Eye (tissue), 1 donor: ENCODE data around the gene HOXD10.

Experiments
- DNase-seq: peaks from one replicate; pipeline ENCODE4 v3.0.0-alpha.2; 2015

The HOXD10 gene

DNA sequence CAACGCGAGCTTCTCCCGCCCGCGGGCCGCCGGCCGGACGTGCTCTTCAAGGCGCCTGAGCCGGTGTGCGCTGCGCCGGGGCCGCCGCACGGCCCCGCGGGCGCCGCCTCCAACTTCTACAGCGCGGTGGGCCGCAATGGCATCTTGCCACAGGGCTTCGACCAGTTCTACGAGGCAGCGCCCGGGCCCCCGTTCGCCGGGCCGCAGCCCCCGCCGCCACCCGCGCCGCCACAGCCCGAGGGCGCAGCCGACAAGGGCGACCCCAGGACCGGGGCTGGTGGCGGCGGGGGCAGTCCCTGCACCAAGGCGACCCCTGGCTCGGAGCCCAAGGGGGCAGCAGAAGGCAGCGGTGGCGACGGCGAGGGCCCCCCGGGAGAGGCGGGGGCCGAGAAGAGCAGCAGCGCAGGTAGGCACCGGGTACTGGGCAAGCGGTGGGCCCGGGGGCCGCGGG lies 8.8 kb upstream of the HOXD10 start:
- DNase-seq: no peak

DNA sequence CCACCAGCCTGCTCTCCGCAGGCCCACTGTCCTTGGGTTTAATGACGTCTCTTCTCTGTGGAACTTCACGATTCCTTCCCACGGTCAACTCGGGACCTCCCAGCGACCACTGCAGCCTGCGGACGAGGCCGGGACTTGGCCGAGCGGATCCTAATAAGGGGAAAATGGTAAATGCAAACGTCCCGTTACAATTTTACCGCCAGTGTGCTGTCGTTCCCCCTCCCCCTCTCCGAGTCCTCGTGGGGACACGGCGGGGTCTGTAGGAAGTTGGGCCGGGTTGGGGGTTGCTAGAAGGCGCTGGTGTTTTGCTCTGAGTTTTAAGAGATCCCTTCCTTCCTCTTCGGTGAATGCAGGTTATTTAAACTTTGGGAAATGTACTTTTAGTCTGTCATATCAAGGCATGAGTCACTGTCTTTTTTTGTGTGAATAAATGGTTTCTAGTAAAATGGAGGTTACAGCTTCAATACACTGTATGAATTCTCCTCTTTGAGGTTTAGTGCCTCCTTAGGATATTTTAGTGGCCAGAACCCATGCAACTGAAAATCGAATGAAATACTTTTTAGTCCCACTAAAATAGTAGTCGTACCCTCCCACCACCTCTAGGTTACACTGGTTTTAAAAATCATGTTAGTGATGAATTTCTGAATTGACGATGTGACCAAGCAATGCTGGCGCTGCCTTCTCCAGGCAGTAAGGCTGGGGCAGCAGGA lies 7.2 kb upstream of the HOXD10 start:
- DNase-seq: no peak

DNA sequence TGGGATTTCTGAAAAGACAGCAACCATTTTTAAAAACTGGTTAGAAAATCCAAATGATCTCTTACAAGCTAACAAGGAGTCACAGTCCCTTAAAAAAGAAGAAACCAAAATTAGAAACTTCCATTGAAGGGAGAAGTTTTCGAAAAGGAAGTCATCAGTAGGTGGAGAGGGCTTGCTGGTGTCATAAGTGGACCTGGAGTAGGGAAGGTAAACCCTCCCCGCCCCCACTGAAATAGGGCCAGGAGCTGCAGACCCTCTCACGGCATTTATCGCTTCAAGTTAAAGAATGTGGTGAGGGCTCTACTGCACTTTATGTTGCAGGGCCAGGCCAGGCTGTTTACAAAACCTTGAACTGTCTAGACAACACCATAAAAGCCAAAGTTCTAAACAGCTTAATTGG lies 6.6 kb upstream of the HOXD10 start:
- DNase-seq: no peak

DNA sequence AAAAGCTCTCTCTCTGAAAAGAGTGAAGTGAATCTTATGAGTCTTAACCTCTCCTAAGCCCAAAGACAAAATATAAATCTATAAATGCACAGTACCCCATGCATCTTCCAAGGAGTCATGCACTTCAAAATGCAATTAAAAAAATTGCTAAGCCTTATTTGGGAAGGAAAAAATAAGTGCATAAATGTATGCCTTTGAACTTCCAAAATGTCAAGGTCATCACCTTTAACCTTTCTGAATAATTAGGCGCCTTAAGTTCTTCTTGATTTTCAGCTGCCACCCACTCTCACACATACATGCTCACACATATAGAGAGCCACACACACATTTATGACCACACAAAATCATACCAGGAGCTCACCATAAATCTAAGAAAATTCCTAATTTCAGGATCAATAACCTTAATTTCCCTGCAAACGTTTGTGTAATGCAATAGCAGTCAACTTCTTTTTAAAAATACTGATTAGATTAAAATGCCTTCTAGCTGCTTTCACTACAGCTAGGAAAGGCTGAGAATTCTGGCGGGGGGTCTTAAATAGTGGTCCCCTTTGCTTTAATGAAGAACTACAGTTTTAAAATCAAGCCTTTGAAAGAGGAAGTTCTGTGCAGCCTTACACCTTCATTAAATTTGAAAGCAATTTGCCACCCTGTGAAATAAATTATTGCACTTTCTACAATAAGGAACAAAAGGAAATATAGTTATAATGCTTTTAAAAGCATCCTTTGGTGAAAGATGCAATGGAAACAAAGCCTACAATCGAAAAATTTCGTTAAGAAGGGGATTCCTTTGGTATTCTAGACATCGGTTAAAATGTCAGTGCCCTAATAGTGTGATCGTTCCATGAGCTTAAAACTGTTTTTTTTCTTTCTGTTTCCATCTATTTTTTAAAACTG lies 5.9 kb upstream of the HOXD10 start:
- DNase-seq: no peak

DNA sequence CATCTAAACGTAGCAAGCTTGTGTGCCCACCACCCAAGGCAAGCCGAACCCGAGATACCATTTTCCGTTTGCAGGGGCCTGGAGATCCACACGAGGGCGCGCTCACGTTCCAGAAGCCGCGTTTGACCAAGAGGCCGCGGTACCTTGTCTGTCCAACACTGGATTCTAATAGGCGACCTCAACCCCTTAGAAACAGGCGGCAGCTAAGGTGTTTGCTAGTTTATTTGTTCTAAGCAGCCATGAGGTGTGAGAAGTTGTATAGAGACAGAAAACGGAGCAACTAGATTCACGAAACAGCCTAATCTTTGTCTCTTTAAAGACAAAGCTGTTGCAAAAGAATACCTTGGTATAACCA lies 5.3 kb upstream of the HOXD10 start:
- peak; percentile 91 for DNase-seq

DNA sequence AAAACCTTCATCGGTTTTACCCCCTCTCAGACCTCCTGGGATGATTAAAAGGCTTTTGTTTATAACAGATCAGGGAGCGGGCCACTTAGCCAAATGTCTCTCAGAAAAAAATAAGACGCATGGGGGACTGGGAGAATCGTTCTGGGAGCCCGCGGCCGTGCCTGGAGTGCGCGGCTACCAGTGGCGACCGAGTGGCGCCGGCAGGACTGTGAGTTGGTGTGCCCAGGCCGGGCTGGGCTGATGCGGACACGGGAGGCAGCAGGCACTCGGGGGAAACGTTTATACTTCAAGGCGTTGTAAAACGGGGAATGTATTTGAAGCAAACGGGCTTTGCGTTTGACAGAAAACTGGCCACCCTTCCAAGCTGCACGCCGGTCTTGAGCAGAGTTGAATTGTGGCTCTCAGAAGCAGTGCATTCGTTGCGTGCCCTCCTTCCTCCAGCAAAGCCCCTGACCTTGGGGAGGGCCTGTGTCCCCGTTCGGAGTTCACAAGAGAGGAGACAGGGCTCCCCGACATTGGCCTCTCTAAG lies 4.7 kb upstream of the HOXD10 start:
- DNase-seq: no peak

DNA sequence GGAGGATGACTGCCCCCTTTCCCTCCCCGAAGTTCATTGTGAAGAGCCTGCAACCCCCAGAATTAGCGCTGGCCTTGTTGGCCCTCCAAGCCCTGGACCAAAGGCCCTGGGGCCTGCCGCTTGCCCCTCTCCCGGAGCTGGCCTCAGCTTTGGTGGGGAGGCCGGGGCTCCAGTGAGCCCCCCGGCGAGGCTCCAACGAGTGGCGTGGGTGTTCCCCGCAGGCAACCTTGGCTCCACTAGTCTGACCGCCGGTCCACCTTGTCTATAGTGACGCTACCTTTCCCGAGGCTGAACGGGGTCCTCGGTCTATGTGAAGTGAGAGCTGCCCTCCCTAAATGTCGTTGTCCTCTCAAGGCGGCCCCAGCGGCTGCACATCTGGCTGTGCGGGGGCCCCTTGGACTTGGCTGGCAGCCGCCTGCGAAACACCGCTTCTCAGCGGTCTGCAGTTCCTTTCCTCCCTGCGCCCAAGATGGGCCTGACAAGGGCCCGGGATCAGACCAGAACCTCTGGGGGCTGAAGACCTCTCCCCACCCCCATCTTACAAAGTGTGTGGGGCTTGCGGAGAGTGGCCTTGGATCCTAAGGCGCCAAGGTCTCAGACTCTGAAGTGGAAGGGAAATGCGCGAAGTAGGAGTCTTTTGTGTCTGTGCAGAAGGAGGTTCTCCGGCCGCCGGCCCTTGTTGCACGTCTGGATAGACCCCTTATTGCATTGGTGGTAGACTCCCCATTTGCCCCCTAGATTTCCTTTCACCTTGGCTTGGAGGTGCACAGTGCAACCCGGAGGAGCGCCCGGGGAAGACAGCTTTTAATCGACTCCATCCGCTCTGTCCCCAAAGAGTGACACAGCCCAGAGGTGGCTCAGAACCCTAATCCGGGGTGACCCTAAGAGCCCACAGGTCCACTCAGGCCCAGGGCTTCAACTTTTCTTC lies 3.9 kb upstream of the HOXD10 start:
- DNase-seq: no peak

DNA sequence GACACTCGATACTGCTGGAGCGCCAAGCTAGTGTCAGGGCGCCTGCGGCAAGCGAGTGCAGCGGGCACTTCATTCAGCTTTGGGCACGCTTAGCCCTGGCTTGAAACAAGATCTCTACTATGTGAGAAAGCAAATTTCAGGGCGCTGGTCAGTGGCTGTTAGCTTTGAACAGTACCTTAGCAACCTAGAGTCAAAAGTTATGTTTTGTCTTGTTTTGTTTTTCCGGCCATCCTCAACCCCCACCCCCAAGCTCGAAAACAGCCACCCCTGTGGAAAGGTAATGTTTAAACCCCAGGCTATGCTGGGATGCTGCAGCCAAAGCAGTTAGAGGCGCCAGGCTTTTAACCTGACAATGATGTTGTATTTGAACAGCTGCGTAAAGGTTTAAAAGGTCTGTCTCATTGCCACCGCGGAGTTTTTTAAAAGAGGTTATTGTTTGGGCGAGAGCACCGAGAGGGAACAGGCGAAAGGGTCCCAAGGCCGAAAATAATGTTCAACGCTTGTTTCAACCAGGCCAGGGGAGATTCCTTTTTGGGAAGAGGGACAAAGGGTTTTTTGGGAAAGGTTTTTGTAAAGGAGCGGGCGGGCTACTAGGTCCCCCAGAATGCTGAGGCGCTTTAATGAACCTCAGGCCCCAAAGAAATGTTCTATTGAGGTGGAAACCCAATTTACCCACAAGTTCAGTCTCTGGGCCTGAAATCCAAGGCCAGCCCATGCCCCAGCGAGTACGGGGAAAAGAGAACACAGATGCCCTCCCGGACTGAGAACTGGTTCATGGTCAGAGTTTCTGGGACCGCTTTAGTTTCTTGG lies 2.3 kb upstream of the HOXD10 start:
- DNase-seq: no peak

DNA sequence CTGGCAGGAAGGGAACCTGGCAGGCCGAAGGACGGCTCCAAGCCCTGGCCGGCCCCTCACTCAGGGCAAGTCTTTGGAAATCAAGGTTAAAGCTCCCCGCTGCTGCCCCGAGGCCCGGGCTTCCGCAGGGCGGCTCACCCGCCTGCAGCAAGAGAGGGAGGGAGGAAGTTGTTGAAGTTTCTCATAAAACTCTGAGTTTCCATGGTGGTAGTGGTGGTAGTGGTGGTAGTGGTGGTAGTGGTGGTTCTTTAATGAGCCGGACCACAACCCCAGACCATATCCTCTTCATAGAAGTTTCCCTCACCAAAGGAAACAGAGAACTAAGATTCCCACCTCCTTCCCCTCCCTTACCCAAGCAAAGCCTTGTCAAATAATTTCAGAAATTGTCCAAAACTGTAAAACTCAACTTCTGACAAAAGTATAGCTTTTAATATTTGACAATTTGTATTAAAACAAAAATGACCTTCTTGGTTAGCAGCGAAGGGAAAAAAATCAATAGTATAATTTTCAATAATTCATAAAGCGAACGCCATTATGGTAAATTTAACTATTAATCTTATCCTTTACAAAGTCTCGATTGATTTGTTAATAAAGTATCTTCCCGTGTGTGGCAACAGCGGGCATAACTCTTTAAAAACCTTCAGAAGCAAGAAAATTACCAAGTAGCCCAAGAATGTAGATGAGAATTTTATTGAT lies 1.5 kb upstream of the HOXD10 start:
- no peak for DNase-seq

DNA sequence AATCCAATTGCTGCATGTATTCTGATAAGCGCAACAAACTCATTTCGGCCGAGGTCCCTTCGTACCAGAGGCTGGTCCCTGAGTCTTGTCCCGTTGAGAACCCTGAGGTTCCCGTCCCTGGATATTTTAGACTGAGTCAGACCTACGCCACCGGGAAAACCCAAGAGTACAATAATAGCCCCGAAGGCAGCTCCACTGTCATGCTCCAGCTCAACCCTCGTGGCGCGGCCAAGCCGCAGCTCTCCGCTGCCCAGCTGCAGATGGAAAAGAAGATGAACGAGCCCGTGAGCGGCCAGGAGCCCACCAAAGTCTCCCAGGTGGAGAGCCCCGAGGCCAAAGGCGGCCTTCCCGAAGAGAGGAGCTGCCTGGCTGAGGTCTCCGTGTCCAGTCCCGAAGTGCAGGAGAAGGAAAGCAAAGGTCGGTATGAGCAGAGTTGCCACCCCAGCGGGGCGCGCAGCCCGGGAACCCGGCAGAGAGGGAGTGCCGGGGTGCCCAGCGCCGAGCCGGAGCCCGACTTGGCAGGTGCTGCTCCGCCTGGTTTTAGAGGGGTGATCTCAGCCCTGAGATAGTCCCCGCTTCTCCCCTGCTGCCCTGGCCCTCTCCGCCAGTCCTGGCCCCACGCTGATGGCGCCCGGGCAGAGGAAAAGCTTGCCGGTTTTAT lies 714 bp downstream of the HOXD10 start:
- DNase-seq: no peak

DNA sequence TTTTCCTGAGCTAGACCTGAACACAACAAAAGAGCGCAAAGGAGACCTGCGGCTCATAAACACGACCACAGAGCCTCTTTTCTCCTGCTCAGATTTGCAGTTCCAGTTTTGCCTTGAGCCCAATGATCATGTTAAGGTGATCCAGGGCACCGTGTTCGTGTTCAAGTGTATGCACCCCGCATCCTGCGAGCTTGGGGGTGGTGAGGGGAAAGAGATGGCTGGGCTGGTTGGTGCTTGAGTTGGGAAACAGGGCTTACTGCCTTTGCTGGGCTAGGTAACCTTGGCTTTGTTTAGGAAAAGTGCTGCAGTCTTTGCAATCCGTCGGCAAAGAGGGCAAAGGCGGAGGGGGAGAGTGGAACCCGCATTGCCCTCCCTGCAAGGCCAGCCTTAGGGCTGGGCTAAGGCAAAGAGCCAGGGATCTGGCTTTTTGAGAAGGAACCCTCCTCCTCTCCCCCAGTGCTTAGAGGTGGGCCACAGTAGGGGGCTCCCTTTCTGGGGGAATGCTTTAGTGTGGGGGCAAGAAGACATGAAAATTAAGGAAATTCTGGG lies 1.3 kb downstream of the HOXD10 start:
- no peak for DNase-seq

DNA sequence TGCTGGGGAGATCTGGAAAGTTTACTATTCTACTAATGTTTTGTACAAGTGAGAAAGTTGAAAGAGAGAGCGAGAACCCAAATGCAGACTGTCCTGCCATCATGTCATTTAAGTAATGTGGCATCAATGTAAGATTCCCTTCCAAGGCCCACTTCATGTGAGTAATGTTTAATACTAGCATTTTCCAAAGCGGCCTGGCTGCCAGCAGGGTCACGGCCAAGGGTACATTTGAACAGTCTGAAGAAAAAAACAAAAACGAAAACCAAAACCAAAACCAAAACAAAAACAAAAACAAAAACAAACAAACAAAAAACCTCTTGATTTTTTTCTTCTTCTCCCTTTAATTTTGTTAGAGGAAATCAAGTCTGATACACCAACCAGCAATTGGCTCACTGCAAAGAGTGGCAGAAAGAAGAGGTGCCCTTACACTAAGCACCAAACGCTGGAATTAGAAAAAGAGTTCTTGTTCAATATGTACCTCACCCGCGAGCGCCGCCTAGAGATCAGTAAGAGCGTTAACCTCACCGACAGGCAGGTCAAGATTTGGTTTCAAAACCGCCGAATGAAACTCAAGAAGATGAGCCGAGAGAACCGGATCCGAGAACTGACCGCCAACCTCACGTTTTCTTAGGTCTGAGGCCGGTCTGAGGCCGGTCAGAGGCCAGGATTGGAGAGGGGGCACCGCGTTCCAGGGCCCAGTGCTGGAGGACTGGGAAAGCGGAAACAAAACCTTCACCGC lies 2.2 kb downstream of the HOXD10 start:
- DNase-seq: no peak

DNA sequence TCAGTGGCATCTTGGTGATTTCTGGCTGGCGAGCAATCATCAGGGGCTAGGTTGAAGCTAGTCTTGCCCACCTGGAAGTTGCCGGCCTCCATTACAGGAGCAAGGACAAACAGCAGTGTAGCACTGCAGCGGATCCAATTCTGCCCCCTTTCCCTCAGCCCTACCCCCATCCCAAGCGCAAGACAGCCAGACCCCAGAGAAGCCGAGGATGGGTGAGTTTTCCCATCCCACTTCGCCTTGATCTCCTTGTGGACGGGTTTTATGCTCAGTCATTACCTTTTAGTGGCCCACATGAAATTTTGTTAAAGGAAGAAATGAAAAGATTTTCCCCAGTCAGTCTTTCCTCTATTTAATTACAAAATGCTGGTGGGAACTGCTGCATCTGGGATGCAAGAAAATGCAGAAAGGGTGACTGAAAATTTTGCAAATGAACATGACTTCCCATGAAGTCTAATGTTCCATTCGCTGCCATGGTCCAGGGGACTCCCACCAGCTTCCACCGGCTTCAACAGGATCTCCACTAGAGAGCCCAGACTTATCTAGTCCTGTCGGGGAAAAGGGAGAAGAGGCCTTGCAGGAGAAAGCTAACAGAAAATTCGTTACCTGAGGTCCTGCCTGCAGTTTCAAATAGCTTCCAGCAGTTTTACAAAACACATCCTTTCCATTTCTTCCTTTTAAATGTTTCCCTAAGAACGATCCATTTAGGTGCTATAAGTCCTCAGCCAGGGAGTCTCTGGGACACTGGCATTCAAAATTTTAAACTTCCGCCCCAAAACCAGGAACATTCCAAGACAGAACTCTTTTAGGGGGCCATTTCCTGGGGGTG lies 4.0 kb downstream of the HOXD10 start:
- no peak for DNase-seq

DNA sequence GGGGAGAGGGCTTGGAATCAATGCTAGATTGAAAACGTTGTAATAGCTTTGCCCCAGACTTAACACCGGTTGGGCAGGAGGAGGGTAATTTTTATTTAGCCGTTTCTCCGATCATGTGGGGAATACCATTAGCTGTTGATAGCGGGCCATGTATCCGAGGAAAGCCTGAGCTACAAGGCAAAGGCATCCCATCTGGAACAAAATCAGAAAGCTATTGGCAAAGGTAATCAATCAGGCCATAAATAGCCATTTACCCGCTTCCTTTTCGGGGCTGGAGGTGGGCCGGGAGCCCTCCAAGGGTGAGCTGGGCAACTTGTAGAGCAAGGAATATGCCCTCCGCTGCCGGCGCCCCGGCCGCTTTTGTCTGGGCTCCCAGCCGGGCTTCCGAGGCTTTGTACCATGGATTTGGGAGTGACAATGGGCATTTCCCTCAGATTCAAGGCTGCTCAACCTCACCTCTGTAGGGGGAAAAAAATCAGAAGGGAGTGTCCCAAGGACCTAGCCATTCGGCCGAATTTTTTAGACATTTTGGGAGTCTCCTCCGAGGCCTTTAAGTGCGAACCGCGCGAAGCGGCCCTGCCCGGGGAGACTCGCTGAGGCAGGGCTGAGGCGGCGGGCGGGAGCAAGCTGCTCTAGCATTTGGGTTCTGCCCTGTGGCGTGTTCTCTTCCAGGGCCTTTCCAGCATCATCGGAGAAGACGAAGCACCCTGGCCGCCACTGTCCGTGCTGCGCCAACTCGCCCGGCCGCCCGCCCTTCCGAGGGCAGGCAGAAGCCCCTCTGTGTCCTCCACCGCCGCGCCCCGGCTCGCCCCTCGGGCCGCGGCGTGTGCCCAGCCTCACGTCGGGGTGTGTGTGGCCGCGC lies 4.8 kb downstream of the HOXD10 start:
- no peak for DNase-seq

DNA sequence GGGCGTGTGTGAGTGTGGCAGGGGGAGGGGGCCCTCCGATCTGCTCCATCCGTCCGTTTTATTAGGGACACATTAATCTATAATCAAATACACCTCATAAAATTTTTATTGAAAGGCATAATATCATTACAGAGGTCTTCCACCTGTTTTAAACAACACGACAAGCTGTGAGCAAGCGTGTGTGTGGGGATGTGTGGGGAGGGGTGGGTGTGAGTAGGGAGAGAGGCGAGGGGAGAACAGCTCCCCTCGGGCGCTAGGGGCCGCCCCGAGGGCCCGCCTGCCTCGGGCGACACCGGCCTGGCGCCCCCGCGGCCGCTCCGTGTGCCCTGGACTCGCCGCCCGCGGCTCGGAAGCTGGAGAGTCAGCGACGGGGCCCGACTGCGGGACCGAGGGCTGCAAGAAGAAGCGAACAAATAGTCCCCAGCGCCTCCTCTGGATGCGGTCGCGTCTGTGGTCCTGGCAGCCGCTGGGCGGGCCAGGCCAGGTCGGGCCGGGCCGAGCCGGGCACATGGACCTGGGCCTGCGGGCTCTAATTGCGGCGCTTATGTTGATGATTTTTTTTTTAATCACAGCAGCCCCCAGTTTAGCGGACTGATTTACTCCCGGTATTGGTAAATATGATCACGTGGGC lies 5.6 kb downstream of the HOXD10 start:
- peak; percentile 84 for DNase-seq

DNA sequence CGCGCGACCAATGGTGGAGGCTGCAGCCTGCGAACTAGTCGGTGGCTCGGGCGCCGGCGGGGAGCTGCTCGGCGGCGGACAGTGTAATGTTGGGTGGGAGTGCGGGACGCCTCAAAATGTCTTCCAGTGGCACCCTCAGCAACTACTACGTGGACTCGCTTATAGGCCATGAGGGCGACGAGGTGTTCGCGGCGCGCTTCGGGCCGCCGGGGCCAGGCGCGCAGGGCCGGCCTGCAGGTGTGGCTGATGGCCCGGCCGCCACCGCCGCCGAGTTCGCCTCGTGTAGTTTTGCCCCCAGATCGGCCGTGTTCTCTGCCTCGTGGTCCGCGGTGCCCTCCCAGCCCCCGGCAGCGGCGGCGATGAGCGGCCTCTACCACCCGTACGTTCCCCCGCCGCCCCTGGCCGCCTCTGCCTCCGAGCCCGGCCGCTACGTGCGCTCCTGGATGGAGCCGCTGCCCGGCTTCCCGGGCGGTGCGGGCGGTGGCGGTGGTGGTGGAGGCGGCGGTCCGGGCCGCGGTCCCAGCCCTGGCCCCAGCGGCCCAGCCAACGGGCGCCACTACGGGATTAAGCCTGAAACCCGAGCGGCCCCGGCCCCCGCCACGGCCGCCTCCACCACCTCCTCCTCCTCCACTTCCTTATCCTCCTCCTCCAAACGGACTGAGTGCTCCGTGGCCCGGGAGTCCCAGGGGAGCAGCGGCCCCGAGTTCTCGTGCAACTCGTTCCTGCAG lies 6.3 kb downstream of the HOXD10 start, which contains the start of gene HOXD9:
HOXD9 (plus strand) TSS at position 37 of the 728 bp plus-strand sequence; CDS start at position 87, 50 bp downstream.
- DNase-seq: no peak
